Inflammatory macrophage (primary cell): Measurements from ENCODE around the gene HOXB8.

Experiments
- DNase-seq, 2 donors: peaks; one replicate each; pipeline ENCODE4 v3.0.0-alpha.2; 2020 to 2022
- total RNA-seq, 18 experiments: gene quantifications; one replicate each; lab custom pipeline; 2026; ENCODE audit warnings: mixed read lengths in 6 of 18, inconsistent platforms in 2 of 18; lab: John Stamatoyannopoulos, UW

The HOXB8 gene
- total RNA-seq: 0 to 0.12 (median 0) reads per million in 18 experiments

- no peak for DNase-seq
Measured at GRCh38 chr17:48615047-48615962, at the start of gene HOXB8. Gene HOXB8, minus strand, starts transcription at chr17:48615292. Its CDS starts 588 bp downstream, at chr17:48614704.

- DNase-seq: no peak
Measured at GRCh38 chr17:48663134-48663924, 48.2 kb upstream of the HOXB8 start.

GRCh38 chr17:48655913-48656312 lies 40.8 kb upstream of the HOXB8 start:
- no peak for DNase-seq

- DNase-seq: no peak
Measured at GRCh38 chr17:48649741-48650140, 34.6 kb upstream of the HOXB8 start.

GRCh38 chr17:48647963-48648245 lies 32.8 kb upstream of the HOXB8 start:
- no peak for DNase-seq

- DNase-seq: no peak
Measured at GRCh38 chr17:48647103-48647962, 32.2 kb upstream of the HOXB8 start.

GRCh38 chr17:48646183-48647102 lies 31.4 kb upstream of the HOXB8 start:
- no peak for DNase-seq

GRCh38 chr17:48645639-48646182 lies 30.6 kb upstream of the HOXB8 start:
- DNase-seq: no peak

- DNase-seq: no peak
Measured at GRCh38 chr17:48644910-48645557, 29.9 kb upstream of the HOXB8 start.

GRCh38 chr17:48644159-48644558 lies 29.1 kb upstream of the HOXB8 start:
- no peak for DNase-seq

- no peak for DNase-seq
Measured at GRCh38 chr17:48643697-48644012, 28.6 kb upstream of the HOXB8 start.

GRCh38 chr17:48642843-48643696 lies 28.0 kb upstream of the HOXB8 start:
- no peak for DNase-seq

GRCh38 chr17:48642059-48642842 lies 27.2 kb upstream of the HOXB8 start:
- no peak for DNase-seq

GRCh38 chr17:48641541-48642058 lies 26.5 kb upstream of the HOXB8 start:
- no peak for DNase-seq

- no peak for DNase-seq
Measured at GRCh38 chr17:48640858-48641180, 25.7 kb upstream of the HOXB8 start.

GRCh38 chr17:48639982-48640857 lies 25.1 kb upstream of the HOXB8 start:
- no peak for DNase-seq

GRCh38 chr17:48639136-48639535 lies 24.0 kb upstream of the HOXB8 start:
- DNase-seq: no peak
